Fibroblast of mammary gland (primary cell): Measurements from ENCODE around the gene GSG1L.

Source experiments
- DNase-seq: peaks from one replicate; pipeline ENCODE4 v3.0.0-alpha.2; 2010; ENCODE audit warnings: low read depth
- H3K4me3 ChIP-seq: 2 replicates; pipeline ENCODE4 v1.5.1; 2011; ENCODE audit warnings: low read depth, mild to moderate bottlenecking, low read length, moderate library complexity; ENCODE audit not compliant: control insufficient read depth
- CTCF ChIP-seq: conservative IDR thresholded peaks from 2 replicates; pipeline ENCODE4 v1.5.1; 2011; ENCODE audit warnings: low read depth, low read length, inconsistent platforms; ENCODE audit not compliant: control insufficient read depth, insufficient read depth

The GSG1L gene

DNA sequence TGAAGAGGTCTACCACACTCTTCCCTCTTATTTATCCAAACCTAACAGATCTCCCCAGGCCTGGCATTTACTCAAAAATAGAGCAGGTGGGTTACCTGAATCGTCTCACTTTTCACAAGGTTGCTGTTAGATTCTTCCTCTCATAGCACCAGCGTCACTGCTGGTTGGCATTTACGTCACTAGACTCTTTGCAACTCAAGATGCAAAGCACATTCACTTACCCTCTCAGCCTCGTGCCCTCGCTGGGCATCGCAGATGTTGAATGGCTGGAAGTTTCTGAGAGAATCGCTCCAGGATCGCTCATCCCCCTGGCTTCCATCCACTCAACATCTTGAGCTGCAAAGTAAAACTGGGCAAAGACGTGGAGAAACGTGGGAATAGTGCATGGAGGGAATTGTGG, 21.9 kb downstream of the GSG1L start:
- DNase-seq: no peak
- no peak overlapping the region for H3K4me3 ChIP-seq
- no peak for TF ChIP-seq CTCF

DNA sequence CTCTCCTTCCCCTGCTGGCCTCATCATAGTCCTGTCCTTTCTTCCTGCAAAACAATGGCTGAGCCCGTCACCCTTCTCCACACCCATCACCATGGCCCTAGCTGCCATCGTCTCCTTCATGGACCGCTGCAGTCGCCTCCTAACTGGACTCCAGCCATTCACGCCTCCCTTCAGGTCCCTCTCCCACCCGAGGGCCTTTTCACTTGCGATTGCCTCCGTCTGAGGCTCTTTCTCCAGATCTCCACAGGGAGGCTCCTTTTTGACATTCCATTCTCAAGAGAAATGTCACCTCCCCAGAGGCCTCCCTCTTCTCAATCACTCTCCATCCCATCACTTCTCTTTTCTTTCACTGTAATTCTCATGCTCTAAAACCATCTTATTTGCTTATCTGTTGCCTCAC, 23.5 kb downstream of the GSG1L start:
- DNase-seq: no peak
- no peak for TF ChIP-seq CTCF
- no peak overlapping the region for H3K4me3 ChIP-seq

GRCh38 chr16:28039493-28039892, 24.0 kb downstream of the GSG1L start:
- no peak for TF ChIP-seq CTCF
- H3K4me3 ChIP-seq: no peak overlapping the region
- no peak for DNase-seq

DNA sequence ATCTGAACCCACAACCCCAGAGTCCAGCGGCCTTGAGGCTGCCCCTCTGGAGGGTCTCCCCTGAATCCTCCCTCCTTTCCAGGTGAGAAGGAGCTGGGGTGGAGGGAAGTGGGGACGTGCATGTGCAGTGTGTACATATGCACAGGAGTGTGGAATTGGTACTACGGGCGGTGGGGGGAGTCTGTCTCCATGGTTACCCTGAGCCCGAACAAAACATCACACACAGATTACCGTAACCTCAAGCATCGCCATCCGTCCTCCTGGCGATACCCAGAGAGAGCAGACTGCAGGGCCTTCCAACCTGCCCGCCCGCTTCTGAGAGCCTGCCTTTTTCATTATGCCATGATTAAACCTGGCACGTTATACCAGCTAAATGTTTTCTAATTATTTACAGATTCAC, 25.1 kb downstream of the GSG1L start:
- no peak for DNase-seq
- no peak for TF ChIP-seq CTCF
- no peak overlapping the region for H3K4me3 ChIP-seq

GRCh38 chr16:28035866-28036393, 27.6 kb downstream of the GSG1L start:
- DNase-seq: no peak
- TF ChIP-seq CTCF: no peak

DNA sequence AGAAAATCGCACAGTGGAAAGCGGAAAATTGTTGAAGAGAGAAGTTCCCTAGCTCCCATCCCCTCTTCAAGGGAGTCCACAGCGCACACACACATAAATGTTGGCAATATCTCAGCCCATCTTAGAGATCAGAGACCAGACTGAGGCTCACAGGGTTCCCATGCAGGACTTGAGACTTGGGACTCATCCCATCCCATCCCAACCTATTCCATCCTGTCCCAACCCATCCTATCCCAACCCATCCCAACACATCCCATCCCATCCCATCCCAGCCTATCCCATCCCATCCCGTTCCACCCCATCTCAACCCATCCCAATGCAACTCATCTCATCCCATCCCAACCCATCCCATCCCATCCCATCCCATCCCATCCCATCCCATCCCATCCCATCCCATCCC, 29.6 kb downstream of the GSG1L start:
- no peak for DNase-seq
- H3K4me3 ChIP-seq: no peak overlapping the region
- no peak for TF ChIP-seq CTCF

More at GRCh38 chr16:28035866-28036393, 27.6 kb downstream of the GSG1L start:
- no peak overlapping the region for H3K4me3 ChIP-seq
